K562 (cell line): ENCODE data around the gene GPR3. TPM values are rescaled to one million over a fixed set of nuclear protein-coding genes. Genes with fewer than 3 reads are reported as not detected.
"Not testable (repeated sequence)": the region's sequence is repeated elsewhere in the genome, so short reads cannot be mapped to it uniquely, and the experiment has no call there.

ENCODE experiments used
- ATAC-seq: fragments of 200-7000 bp; cut with Tn5 transposase; 3 replicates; pipeline ENCODE4 v1.9.1; 2020; ENCODE audit warnings: moderate library complexity
- BruUV-seq: library from RNA; stranded (reverse); fragments of 400-500 nt; replicated peaks from 2 replicates; lab custom pipeline; 2021; lab: Mats Ljungman, UMichigan
- CTCF ChIA-PET: fragments of 300-600 bp; formaldehyde crosslinking; extraction: SDS; loops from one replicate; lab custom pipeline; 2021; ENCODE audit warnings: low intra/inter-chr PET ratio; lab: Yijun Ruan, JAX
- POLR2A ChIA-PET: fragments of 300-600, 350-650 bp; sonication (Branson Sonifier 250); formaldehyde crosslinking; extraction: SDS; loops from one replicate; lab custom pipeline; 2021; ENCODE audit warnings: antibody characterized with exemption, inconsistent platforms; lab: Yijun Ruan, JAX
- DNase-seq, 4 experiments: peaks; one replicate each; pipeline versions ENCODE4 v3.0.0 to v3.0.0-alpha.2; 2011 to 2018; ENCODE audit warnings: low spot score in 3 of 4, mixed read lengths in 3 of 4; ENCODE audit errors: extremely low read depth in 1 of 4
- FAIRE-seq: peaks from 2 replicates; lab custom pipeline; 2011; peaks lifted over from hg19 to GRCh38; lab: Jason Lieb, UNC
- H2AFZ ChIP-seq: 2 replicates; pipeline ENCODE4 v1.6.0; 2011; ENCODE audit warnings: low read depth, low read length, control low read depth, inconsistent platforms
- H3K27ac ChIP-seq: fragments of 200-600 bp; 3 replicates; pipeline ENCODE4 v1.8.0; 2011; ENCODE audit warnings: low read depth, mild to moderate bottlenecking, control low read depth, inconsistent platforms, low read length, moderate library complexity, mixed read lengths; ENCODE audit errors: extremely low read depth
- H3K27me3 ChIP-seq, 2 experiments: fragments of 300-600 bp in 1 of 2; 2 replicates in 1 of 2; 3 replicates in 1 of 2; pipeline versions ENCODE4 v1.6.0 to v1.8.0; 2011; ENCODE audit warnings: inconsistent platforms in 2 of 2, low read length in 2 of 2, mild to moderate bottlenecking in 1 of 2, mixed read lengths in 1 of 2, moderate library complexity in 1 of 2; ENCODE audit not compliant: control insufficient read depth in 2 of 2, insufficient read depth in 2 of 2
- H3K36me3 ChIP-seq: fragments of 300-600 bp; 3 replicates; pipeline ENCODE4 v1.8.0; 2011; ENCODE audit warnings: mild to moderate bottlenecking, low read length, inconsistent platforms; ENCODE audit not compliant: control insufficient read depth, insufficient read depth
- H3K4me1 ChIP-seq, 2 experiments: fragments of 200-600 bp in 1 of 2; replicated peaks in 1 of 2; 2 replicates in 1 of 2; 3 replicates in 1 of 2; pipeline versions ENCODE4 v1.5.1 to v1.8.0; 2011; ENCODE audit warnings: inconsistent platforms in 2 of 2, low read length in 2 of 2, mild to moderate bottlenecking in 1 of 2, mixed read lengths in 1 of 2, moderate library complexity in 1 of 2; ENCODE audit not compliant: control insufficient read depth in 2 of 2, insufficient read depth in 2 of 2
- H3K4me2 ChIP-seq: 2 replicates; pipeline ENCODE4 v1.6.1; 2011; ENCODE audit warnings: low read length, control low read depth, inconsistent platforms, mixed read lengths; ENCODE audit not compliant: insufficient read depth
- H3K4me3 ChIP-seq: fragments of 200-600 bp; sonication (generic), shearing (Covaris generic); 2 replicates; pipeline ENCODE4 v1.5.1; 2016; ENCODE audit warnings: control low read depth, inconsistent platforms
- H3K79me2 ChIP-seq: fragments of 200-600 bp; 3 replicates; pipeline ENCODE4 v1.8.0; 2011; ENCODE audit warnings: low read length, inconsistent platforms; ENCODE audit not compliant: control insufficient read depth, insufficient read depth
- H3K9ac ChIP-seq, 2 experiments: 2 replicates each; pipeline versions ENCODE4 v1.6.0 to v1.6.1; 2011; ENCODE audit warnings: low read depth in 2 of 2, low read length in 2 of 2, control low read depth in 1 of 2, inconsistent platforms in 1 of 2, mild to moderate bottlenecking in 1 of 2, mixed read lengths in 1 of 2; ENCODE audit not compliant: insufficient read depth in 1 of 2
- H3K9me1 ChIP-seq: one replicate; pipeline ENCODE4 v1.6.0; 2011; ENCODE audit warnings: inconsistent platforms, mild to moderate bottlenecking, low read length, moderate library complexity; ENCODE audit not compliant: control insufficient read depth, insufficient read depth
- H3K9me3 ChIP-seq: replicated peaks from 2 replicates; pipeline ENCODE4 v1.5.1; 2011; ENCODE audit warnings: low read depth, low read length, inconsistent platforms; ENCODE audit not compliant: control insufficient read depth, insufficient read depth
- H4K20me1 ChIP-seq: replicated peaks from 2 replicates; pipeline ENCODE4 v1.6.1; 2011; ENCODE audit warnings: low read length, inconsistent platforms, mixed read lengths; ENCODE audit not compliant: control insufficient read depth, insufficient read depth
- BACH1 ChIP-seq: fragments of 200-800 bp; sonication (Bioruptor generic); IDR thresholded peaks from 2 replicates; pipeline ENCODE4 v1.6.1; 2016; ENCODE audit warnings: missing genetic modification characterization, missing compliant biosample characterization
- CHD1 ChIP-seq: fragments of 200-600 bp; sonication (generic); IDR thresholded peaks from one replicate; pipeline ENCODE4 v1.6.1; 2012; ENCODE audit warnings: mild to moderate bottlenecking, moderate library complexity, low read length, inconsistent platforms
- HNRNPH1 ChIP-seq: fragments of 200-400 bp; formaldehyde crosslinking; optimal IDR thresholded peaks from 2 replicates; pipeline ENCODE3; 2017; ENCODE audit warnings: low read depth, mild to moderate bottlenecking, low read length, moderate library complexity
- IRF2 ChIP-seq: sonication (generic); formaldehyde crosslinking; IDR thresholded peaks from 2 replicates; pipeline ENCODE4 v1.8.1; 2022; ENCODE audit warnings: mild to moderate bottlenecking, missing genetic modification reagents
- KDM1A ChIP-seq, 2 experiments: fragments of 450-650 bp; IDR thresholded peaks; 2 replicates each; pipeline ENCODE4 v1.6.1; 2016; ENCODE audit warnings: mild to moderate bottlenecking in 2 of 2
- KLF6 ChIP-seq: fragments of 250-450 bp; sonication (Bioruptor Pico); IDR thresholded peaks from 2 replicates; pipeline ENCODE4 v1.4.0; 2020; ENCODE audit warnings: mild to moderate bottlenecking, moderate library complexity, borderline replicate concordance
- PHF8 ChIP-seq: fragments of 200-600 bp; sonication (generic); IDR thresholded peaks from 2 replicates; pipeline ENCODE4 v1.6.1; 2012; ENCODE audit warnings: mixed run types, mild to moderate bottlenecking, inconsistent platforms, low read length, moderate library complexity, borderline replicate concordance
- SRSF9 ChIP-seq: fragments of 200-400 bp; formaldehyde crosslinking; IDR thresholded peaks from 2 replicates; pipeline ENCODE4 v1.6.1; 2017; ENCODE audit warnings: low read depth, low read length, borderline replicate concordance
- STAT6 ChIP-seq: sonication (generic); formaldehyde crosslinking; IDR thresholded peaks from 2 replicates; pipeline ENCODE4 v1.8.1; 2023; ENCODE audit warnings: mild to moderate bottlenecking, missing genetic modification reagents
- ZBTB17 ChIP-seq: fragments of 450-650 bp; formaldehyde crosslinking; IDR thresholded peaks from 2 replicates; pipeline ENCODE4 v1.4.0; 2020; ENCODE audit warnings: mild to moderate bottlenecking
- ZNF121 ChIP-seq: sonication (generic); formaldehyde crosslinking; conservative IDR thresholded peaks from 2 replicates; pipeline ENCODE4 v1.8.0; 2022; ENCODE audit warnings: missing genetic modification reagents
- ZNF23 ChIP-seq: fragments of 250-450 bp; sonication (Bioruptor Pico); IDR thresholded peaks from 2 replicates; pipeline ENCODE4 v1.4.0; 2020; ENCODE audit warnings: mild to moderate bottlenecking
- ZNF668 ChIP-seq: fragments of 250-450 bp; sonication (Bioruptor Pico); IDR thresholded peaks from 2 replicates; pipeline ENCODE4 v1.8.0; 2022; ENCODE audit warnings: mild to moderate bottlenecking, inconsistent platforms
- ZNF778 ChIP-seq: fragments of 450-650 bp; formaldehyde crosslinking; IDR thresholded peaks from 2 replicates; pipeline ENCODE4 v1.4.0; 2020; ENCODE audit warnings: mild to moderate bottlenecking, moderate library complexity
- WGBS: fragments of 100-300 bp; shearing (Covaris generic); methylation state at CpG from one replicate; pipeline ENCODE4 v1.1.6; 2016; ENCODE audit warnings: low coverage, mixed read lengths; ENCODE audit not compliant: insufficient coverage; ENCODE audit errors: missing lambda C conversion rate; 5-methylcytosine and 5-hydroxymethylcytosine counted together
- in situ Hi-C: fragments of 300-500 bp; cut with MboI; formaldehyde crosslinking; loops from 4 replicates; pipeline ENCODE4 v1.15.0; 2018; ENCODE audit warnings: inconsistent platforms, mixed read lengths
- intact Hi-C: fragments of 100-400 bp; cut with micrococcal nuclease; formaldehyde crosslinking; loops from 2 replicates; pipeline ENCODE4 v1.14.2; 2022
- polyA plus RNA-seq, 8 experiments: library from polyadenylated mRNA; depleted of rRNA in 4 of 8; stranded (reverse) in 5 of 8; unstranded in 3 of 8; fragments of >200 nt; fragmentation: Nextera tagmentation in 2 of 8; fragmentation: Illumina TruSeq in 1 of 8; extraction: Ambion mirVana in 2 of 8; extraction: Trizol in 1 of 8; gene quantifications; 2 replicates each; pipeline versions ENCODE4 v1.2.1 to v1.2.3, GENCODE V29; 2011 to 2014; ENCODE audit warnings: inconsistent platforms in 1 of 8, missing spikeins in 1 of 8
- total RNA-seq, 7 experiments: library from RNA; depleted of rRNA in 6 of 7; stranded (reverse); fragments of >200 nt in 6 of 7; fragmentation: Illumina TruSeq in 2 of 7; extraction: Trizol in 2 of 7; gene quantifications; 2 replicates each; pipeline versions ENCODE4 v1.2.1 to v1.2.3, GENCODE V29; 2011 to 2021; ENCODE audit warnings: low replicate concordance in 1 of 7

GPR3 gene
- total and polyA plus RNA-seq, 9 of the 15 experiments (the other 6 are each of a cell fraction or from before 2014, with no cell fraction given): 0.24 to 11.5 (median 3.7) TPM

- H3K9me1 ChIP-seq, FAIRE-seq, H3K4me2 ChIP-seq, H3K27me3 ChIP-seq, DNase-seq, ATAC-seq, H3K27ac ChIP-seq: not testable (repeated sequence)
- Histone ChIP-seq H4K20me1 (peaks cover 19% of the 10 kb centered on the region), H3K36me3 (peaks cover 14% of the 10 kb centered on the region), H3K79me2 (peaks cover 94% of the 10 kb centered on the region)
- peak; percentile 59 for TF ChIP-seq ZNF121
- TF ChIP-seq, all 486 proteins: peak for 1; not testable (repeated sequence) for 485
- H3K4me3 ChIP-seq, H3K9me3 ChIP-seq, H3K9ac ChIP-seq, H2AFZ ChIP-seq, CTCF ChIA-PET, in situ Hi-C loops, intact Hi-C loops, BruUV-seq: not testable (repeated sequence)
- WGBS: 71% methylated on average over 1 of the region's 1 CpG
- H3K4me1 ChIP-seq: peaks cover 30 to 71% of the 10 kb centered on the region in 2 experiments
- POLR2A ChIA-PET: interaction anchor here (1.0 kb wide), 1 partner anchor 15 kb away, joined by 3 read pairs; no protein-coding TSS in a partner anchor
Measured at GRCh38 chr1:27432725-27433124, 40.3 kb downstream of the GPR3 start.

- Histone ChIP-seq H3K4me1 (peaks cover 21 to 71% of the 10 kb centered on the region in 2 experiments), H3K79me2 (peaks cover 97% of the 10 kb centered on the region), H4K20me1 (peaks cover 22% of the 10 kb centered on the region), H3K27ac (peak overlapping the region; percentile 20; the same call in 1 of the 3 replicates), H3K9me3 (no peaks in the 10 kb centered on the region), H3K36me3 (peaks cover 14% of the 10 kb centered on the region; the same call in 2 of the 3 replicates), H3K4me3 (no peak overlapping the region), H2AFZ (no peak overlapping the region), H3K27me3 (no peaks in the 10 kb centered on the region), H3K9me1 (peaks cover 4% of the 10 kb centered on the region), H3K4me2 (no peak overlapping the region), H3K9ac (no peak overlapping the region)
- ChIA-PET CTCF (no interaction called here), POLR2A (interaction anchor here (0.6 to 1.4 kb wide), 3 partner anchors 20 to 317 kb away, joined by 3 to 4 read pairs (median 4); no protein-coding TSS in a partner anchor)
- no peak for ATAC-seq
- no peak for FAIRE-seq
- no peak for DNase-seq
- BruUV-seq: no TSS peak
- WGBS: 64% methylated on average over 3 of the region's 3 CpGs
- in situ Hi-C loops (no loop called here), intact Hi-C loops (no loop called here)
- no peak for TF ChIP-seq ZNF778 (CRISPR knock-in tag)
- no peak for TF ChIP-seq ZNF23 (CRISPR knock-in tag)
- no peak for TF ChIP-seq IRF2 (CRISPR knock-in tag)
- no peak for TF ChIP-seq PHF8
- TF ChIP-seq SRSF9: no peak
- TF ChIP-seq ZNF668: no peak
- TF ChIP-seq CHD1: no peak
- no peak for TF ChIP-seq KLF6 (CRISPR knock-in tag)
- TF ChIP-seq HNRNPH1: no peak
- no peak for TF ChIP-seq BACH1
- TF ChIP-seq STAT6 (CRISPR knock-in tag): no peak
- no peak for TF ChIP-seq KDM1A (IDR thresholded peaks at IDR 0.05)
- no peak for TF ChIP-seq ZBTB17
Measured at GRCh38 chr1:27433706-27434105, 41.3 kb downstream of the GPR3 start.
